HG02642 (cell line): Measurements from ENCODE around the gene GUSB.
"Not testable (repeated sequence)": the region's sequence is repeated elsewhere in the genome, so short reads cannot be mapped to it uniquely, and the experiment has no call there.

Experiments
- ATAC-seq: cut with Tn5 transposase; IDR thresholded peaks from one replicate; pipeline ENCODE4 v1.9.1; 2021; ENCODE audit warnings: mild to moderate bottlenecking; ENCODE audit not compliant: unreplicated experiment, poor library complexity

The GUSB gene

DNA sequence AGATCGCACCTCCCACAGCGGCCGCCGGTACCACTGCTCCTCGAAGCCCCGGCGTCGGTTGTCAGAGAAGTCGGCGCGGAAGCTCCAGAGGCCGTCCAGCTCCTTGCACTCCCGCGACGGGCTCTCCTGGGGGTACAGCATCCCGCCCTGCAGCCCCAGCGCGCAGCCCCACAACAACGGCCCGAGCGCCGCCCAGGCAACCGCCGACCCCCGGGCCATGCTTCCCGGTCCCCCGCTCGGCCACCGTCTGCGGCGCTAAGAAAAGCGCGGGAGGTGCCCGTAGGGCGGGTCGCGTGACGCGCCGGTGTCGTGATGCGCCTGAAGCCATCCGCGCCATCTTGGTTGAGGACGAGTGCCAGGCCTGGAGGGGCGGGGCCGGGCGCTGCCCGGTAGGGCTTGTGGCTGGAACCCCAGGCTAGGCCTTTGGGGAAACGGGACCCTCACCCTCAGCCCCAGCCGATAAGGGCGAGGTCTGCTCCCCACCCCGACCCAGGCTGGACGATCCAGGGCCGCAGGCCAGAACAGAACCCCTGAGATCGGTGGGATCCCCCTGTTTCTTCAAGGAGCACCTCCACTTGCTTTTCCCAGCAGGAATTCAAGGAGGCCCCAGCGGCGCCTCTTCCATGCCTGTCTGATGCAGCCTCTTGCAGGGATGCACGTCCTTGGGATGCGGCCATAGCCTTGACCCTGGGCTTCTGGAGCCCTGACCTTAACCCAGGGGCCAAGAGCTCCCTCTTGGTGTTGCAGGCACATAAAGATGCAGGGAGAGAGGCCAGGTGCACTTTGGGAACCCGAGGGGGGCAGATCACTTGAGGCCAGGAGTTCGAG lies at the start of gene GUSB:
Gene GUSB (minus strand): TSS at position 249 of the 828 bp plus-strand sequence. CDS start 30 bp downstream, at position 219.
- peak; percentile 85 for ATAC-seq

DNA sequence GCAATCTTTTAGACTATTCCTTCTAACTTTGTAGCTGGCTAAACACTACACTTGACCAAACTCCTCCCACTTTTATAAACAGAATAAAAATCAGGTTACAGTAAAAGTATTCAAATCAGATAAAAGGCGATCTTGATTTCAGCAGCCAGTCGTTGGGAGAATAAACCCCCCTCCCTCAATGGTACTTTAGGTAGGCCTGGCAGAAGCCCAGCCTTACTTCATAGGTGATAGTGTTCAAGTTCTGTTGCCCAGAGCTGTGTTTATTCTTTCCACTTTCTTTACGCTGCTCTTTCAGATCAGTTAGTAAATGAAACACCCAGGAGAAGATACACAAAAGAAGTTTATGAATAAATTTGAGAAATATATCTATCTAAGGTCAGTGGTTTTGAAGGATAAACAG lies 46.3 kb upstream of the GUSB start:
- ATAC-seq, result not testable (repeated sequence)

DNA sequence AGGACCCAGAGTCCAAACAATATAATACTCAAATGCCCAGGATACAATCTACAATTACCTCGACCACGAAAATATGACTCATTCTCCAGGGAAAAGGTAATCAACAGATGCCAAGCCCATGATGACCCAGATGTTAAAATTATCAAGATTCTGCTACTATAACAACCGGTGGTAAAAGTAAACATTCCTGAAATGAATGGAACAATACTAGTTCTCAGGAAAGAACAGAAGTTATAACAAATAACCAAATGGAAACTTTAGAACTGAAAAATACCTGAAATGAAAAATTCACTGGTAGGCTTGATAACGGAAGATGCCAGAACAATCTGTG lies 34.1 kb upstream of the GUSB start:
- ATAC-seq, result no peak

DNA sequence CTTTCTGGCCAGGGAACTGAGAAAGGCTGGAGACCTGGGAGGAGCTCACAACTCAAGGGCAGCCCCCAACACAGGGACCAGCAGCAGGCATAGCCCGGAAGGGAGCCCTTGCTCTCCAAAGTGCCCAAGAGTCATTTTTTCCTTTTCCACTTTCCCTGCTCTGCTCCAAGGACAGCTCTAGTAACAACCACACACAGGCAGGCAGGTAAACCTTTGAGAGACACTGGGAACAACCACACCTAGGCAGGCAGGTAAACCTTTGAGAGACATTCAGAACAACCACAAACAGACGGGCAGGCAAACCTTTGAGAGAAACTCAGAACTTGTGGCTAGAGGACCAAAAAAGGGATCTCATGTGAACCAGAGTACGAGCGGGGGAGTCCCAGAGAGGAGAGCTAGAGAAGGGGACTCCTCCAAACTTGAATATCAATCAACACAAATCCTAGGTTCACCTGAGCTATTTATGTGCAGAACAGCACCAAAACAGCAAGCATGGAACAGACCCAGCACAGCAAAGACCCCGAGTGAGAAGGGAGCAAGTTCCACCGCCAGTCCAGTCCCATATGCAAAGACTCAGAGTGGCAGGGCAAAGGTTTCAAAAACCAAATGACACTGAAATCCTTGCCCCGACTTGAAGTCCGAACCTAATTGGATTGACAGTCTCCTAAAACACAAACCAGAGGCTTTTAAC lies 33.6 kb upstream of the GUSB start:
- no peak for ATAC-seq

DNA sequence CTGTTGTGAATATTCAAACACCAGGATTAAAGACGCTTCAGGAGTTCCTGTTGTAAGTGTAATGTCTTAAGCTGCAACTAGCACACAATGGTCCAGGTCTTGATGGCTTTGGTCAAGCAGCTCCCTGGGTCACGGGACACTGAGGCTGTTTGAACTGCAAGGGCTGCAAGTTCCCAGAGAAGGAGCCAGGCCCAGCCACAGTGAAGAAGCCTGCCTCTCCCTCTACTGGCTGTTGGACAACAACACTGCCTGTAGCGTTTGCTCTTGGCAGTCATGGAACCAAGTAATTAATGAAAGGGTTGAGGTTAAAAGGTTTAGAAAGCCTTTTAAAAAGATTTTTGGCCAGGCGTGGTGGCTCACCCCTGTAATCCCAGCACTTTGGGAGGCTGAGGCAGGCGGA lies 31.9 kb upstream of the GUSB start:
- ATAC-seq, result no peak

DNA sequence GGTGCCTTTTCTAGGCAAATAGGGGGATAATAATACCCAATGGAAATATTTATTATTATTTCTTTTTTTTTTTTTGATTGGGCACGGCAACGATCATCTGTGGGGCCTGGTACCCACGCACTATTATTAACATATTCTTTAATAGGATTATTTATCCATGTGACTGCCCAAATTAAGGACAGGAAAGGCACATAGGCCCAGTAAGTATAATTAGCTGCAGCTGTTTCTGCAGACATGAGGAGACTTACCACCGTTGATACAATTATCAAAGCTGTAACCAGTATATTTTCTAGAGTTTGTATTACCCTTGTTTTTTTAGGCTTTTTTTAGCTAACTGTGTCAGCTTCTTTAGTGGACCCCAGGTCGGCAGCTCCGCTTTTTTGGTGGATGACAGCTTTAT lies 25.2 kb upstream of the GUSB start:
- ATAC-seq, result no peak

DNA sequence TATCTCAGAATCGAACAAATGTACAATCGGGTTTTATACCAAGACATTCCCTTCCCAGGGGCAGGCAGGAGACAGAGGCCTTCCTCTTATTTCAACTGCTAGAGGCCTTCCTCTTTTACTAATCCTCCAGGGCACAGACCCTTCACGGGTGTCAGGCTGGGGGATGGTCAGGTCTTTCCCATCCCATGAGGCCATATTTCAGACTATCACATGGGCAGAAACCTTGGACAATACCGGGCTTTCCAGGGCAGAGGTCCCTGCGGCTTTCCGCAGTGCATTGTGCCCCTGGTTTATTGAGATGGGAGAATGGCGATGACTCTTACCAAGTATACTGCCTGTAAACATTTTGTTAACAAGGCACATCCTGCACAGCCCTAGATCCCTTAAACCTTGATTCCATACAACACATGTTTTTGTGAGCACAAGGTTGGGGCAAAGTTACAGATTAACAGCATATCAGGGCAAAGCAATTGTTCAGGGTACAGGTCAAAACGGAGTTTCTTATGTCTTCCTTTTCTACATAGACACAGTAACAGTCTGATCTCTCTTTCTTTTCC lies 23.2 kb upstream of the GUSB start:
- ATAC-seq, result not testable (repeated sequence)

DNA sequence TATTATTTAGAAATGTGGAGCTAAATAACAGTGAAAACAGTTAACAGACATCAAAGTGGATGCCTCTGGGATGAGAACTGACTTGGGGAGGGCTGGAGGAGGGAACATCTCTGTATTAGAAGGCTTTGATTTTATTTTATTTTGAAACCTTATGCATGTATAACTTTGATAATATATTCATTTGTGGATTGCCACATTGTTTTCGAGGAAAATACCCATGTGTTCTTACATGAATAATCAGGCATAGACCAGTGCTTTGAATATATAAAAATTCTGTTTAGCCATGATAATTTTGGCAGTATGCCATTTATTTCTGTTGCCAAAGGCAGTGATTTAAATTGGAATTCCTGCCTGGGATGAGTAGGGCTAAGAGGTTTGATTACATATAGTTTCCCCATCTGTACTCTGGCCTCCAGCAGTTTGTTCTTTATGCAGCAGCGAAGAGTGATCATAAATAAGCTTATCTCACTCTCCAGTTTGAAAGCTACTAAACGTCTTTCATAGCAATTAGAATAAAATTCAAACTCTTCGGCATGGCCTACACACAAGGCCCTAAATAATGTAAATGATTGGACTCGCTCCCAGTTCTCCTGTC lies 18.9 kb upstream of the GUSB start:
- ATAC-seq, result not testable (repeated sequence)

DNA sequence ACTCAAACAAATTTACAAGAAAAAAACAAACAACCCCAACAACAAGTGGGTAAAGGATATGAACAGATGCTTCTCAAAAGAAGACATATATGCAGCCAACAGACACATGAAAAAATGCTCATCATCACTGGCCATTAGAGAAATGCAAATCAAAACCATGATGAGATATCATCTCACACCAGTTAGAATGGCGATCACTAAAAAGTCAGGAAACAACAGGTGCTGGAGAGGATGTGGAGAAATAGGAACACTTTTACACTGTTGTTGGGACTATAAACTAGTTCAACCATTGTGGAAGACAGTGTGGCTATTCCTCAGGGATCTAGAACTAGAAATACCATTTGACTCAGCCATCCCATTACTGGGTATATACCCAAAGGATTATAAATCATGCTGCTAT lies 13.0 kb upstream of the GUSB start:
- not testable (repeated sequence) for ATAC-seq

DNA sequence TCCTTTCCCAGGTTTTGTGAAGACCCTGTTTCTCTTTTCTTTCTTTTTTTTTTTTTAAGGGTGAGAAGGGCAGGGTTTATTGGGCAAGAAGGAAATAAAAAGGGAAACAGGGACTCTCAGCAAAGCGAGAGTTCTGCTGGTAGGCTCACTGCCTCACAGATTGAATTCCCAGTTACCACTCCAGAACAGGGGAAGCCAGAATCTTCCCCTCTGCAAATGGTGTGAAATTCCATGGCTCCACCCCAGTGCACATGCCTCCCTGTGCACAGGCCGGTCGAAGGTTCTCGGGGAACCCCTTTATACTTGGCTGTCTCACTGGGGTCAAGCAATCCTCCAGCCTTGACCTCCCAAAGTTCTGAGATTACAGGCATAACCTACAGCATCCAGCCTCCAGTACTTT lies 10.5 kb upstream of the GUSB start:
- ATAC-seq, result no peak

DNA sequence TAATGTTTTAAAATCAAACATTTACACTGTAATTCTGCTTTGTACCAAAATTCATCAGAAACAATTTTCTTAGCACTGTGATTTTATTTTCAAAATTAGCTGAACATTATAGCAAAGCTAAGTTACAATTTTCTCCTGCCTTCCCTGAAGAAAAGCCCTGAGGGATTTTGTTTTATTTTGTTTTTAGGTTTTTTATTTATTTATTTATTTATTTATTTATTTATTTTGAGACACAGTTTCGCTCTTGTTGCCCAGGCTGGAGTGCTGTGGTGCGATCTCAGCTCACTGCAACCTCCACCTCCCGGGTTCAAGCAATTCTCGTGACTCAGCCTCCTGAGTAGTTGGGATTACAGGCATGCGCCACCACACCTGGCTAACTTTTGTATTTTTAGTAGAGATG lies 9.8 kb upstream of the GUSB start:
- ATAC-seq, result not testable (repeated sequence)

DNA sequence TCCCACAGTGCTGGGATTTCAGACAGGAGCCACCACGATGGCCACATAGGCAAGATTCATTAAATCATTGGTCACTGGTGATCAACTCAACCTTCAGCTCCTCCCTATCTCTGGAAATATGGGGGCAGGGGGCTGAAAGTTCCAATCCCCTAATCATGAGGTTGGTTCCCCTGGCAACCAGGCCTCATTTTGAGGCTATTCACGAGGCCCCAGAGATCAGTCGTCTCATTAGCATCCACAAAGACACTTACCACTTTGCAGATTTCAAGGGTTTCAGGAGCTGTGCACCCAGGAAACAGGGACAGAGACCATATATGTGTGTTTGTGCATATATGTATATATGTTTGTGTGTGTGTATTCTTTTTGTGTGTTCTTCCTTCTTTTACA lies 7.7 kb upstream of the GUSB start:
- ATAC-seq, result no peak

DNA sequence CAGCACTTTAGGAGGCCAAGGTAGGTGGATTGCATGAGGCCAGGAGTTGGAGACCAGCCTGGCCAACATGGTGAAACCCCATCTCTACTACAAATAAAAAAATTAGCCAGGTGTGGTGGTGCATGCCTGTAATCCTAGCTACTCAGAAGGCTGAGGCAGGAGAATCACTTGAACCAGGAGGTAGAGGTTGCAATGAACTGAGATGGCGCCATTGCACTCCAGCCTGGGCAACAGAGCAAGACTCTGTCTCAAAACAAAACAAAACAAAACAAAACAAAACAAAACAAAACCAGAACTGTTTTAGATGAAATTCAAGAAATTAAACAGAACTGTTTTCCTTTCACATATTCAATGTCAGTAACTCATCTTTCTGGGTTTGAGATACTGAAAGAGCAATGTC lies 6.5 kb upstream of the GUSB start:
- not testable (repeated sequence) for ATAC-seq

DNA sequence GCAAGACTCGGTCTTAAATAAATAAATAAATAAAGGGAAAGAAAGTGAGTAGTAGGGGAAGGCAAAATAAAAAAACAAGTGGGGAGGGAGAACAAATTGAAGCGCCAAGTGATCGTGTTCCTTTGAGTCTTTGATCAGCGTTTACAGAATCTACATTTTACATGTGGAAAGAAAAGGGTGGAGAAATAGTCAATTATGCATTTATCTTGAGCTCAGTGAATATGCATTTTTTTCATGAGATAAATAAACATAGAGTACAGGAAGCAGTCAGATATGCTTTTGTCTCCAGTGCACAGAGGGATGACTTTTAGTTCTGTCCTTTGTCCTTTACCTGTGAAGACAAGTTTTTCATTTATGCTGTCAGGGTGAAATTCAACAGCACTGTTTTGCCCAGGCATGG lies 6.1 kb upstream of the GUSB start:
- ATAC-seq, result no peak

DNA sequence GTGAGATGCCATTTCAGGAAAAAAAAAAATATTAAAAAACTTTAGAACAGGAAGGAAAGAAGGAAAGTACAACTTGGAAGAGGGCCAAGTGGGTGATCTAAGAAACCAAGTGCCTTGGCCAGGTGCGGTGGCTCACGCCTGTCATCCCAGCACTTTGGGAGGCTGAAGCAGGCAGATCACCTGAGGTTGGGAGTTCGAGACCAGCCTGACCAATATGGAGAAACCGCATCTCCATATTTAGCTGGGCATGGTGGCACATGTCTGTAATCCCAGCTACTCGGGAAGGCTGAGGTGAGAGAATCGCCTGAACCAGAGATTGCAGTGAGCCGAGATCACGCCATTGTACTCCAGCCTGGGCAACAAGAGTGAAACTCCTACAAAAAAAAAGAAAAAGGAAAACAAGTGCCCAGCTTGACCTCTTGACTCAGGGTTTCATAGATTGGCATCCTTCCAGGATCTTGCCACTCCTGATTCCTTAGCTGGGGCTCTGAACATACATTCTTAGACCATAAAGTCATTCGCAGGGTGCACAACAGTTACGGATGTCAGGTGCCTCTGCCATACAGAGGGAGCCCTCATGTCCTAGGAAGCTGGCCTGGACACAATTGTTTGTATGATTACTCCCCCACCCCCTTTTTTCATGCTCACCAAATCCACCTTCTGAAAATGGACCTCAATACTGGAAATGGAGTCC lies 2.1 kb upstream of the GUSB start:
- ATAC-seq, result no peak

DNA sequence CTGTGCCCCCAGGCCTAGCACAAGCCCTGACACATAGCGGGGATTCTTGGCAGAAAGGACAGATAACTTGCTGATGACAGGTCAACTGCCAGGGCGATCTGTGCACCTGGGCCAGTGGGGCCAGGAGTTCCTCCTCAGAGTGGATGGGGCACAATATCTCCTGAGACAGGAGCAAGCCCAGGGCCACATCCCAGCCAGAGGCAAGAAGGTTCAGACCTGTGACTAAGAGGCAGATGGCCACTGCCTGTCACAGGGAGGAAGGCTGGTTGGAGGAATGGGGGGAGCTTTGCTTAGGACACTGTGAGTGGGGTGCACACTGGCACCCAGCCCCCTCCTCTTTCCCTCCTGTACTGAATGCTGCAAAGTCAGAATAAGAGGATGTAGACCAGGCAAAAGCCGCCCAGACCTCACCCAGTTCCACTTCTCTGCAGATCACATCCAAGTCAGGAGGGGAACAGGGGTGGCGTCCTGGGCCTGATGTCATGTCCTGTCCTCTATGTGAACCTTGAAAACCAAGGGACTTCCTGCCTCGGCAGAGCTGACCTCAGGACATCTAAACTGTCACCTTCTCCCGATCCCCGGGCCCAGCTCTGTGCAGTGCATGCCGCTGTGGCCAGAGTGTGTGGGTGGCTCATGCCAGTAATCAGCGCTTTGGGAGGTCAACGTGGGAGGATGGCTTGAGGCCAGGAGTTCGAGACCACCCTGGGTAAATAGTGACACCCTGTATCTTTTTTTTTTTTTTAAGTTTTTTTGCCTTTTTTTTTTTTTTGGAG lies 1.3 kb downstream of the GUSB start:
- ATAC-seq, result peak; percentile 69

DNA sequence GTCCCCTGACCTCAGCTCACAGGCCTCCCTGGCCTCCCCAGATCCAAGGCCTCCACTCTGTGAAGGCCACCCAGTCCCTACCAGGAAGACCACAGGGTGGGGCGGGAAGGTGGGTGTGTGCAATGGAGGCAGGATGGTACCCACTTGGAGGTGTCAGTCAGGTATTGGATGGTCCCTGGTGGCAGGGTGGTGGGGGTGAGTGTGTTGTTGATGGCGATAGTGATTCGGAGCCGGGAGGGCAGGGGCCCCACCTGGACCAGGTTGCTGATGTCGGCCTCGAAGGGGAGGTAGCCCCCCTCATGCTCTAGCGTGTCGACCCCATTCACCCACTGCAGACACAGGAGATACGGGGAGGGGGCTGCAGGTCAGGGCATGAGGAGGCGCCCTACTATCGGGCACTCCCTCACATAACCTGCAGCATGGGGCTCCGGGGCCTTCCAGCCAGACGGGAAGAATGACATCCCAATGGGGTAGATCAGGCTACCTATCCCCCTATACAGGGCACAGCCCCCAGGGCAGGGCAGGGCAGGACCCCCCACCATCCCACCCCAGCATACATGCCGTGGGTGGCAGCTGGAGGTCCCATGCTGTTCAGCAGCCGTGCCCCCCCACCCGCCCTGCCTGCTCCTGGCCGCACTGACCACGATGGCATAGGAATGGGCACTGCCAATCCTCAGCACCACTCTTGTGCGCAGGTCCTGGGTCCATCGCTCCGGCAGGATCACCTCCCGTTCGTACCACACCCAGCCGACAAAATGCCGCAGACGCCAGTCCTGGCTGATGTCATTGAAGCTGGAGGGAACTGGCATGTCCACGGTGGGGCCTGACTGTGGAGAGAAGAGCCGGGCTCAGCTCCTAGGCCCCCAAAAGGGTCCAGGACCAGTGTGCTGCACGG lies 2.2 kb downstream of the GUSB start:
- no peak for ATAC-seq

DNA sequence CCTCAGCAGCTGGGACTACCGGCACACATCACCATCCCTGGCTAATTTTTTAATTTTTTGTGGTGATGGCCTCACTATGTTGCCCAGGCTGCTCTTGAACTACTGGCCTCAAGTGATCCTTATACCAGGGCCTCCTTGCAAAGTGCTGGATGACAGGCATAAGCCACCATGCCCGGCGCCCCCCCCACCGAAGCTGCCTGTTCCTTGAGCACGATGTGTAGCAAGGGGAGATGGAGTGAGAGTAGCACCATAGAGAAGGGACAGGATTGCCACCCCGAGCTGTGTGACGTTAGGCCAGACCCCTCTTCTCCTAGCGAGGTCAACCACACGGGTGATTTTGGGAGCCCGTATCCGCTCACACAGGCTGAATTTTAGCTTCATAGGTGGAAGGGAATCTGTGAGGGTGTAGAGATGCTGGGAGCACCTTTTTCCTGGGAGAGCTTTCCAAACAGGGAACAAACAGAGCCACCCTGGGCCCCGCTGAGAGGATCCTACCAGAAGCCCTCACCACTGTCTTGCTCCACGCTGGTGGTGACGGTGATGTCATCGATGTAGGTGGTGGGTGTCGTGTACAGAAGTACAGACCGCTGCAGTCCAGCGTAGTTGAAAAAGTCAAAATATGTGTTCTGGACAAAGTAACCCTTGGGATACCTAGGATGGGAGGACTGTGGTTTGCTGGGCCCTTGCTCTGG lies 3.0 kb downstream of the GUSB start:
- no peak for ATAC-seq
